Activated naive CD8-positive, alpha-beta T cell treated with anti-CD3 and anti-CD28 coated beads, Interleukin-2, amount 10 ng/mL, durations not matched to agents 7 days and 5 days (primary cell): ENCODE results near the gene CACNA1B. TPM values are rescaled to one million over a fixed set of nuclear protein-coding genes. Genes with fewer than 3 reads are reported as not detected.
"Not testable (repeated sequence)": the region's sequence is repeated elsewhere in the genome, so short reads cannot be mapped to it uniquely, and the experiment has no call there.

ENCODE experiments used
- ATAC-seq: fragments of 150-1000 bp; cut with Tn5 transposase; one replicate; pipeline ENCODE4 v1.10.0; 2021; ENCODE audit warnings: low read depth, moderate library complexity
- POLR2A ChIA-PET: fragments of 350-600 bp; sonication (Branson Sonifier 250); formaldehyde crosslinking; loops from one replicate; lab custom pipeline; 2021; ENCODE audit warnings: antibody characterized with exemption; lab: Charles Lee
- DNase-seq: peaks from one replicate; pipeline ENCODE4 v3.0.0; 2021
- H3K27ac Mint-ChIP-seq: one replicate; pipeline ENCODE4 v1.8.0; 2022; ENCODE audit warnings: mild to moderate bottlenecking, mixed read lengths
- H3K27me3 Mint-ChIP-seq: one replicate; pipeline ENCODE4 v1.8.0; 2022; ENCODE audit warnings: mild to moderate bottlenecking, moderate library complexity, mixed read lengths
- H3K36me3 Mint-ChIP-seq: one replicate; pipeline ENCODE4 v1.8.0; 2021; ENCODE audit warnings: mild to moderate bottlenecking, mixed read lengths
- H3K4me1 Mint-ChIP-seq: one replicate; pipeline ENCODE4 v1.8.0; 2021; ENCODE audit warnings: mixed read lengths
- H3K4me3 Mint-ChIP-seq: one replicate; pipeline ENCODE4 v1.8.0; 2022; ENCODE audit warnings: mild to moderate bottlenecking, moderate library complexity, mixed read lengths
- H3K9me3 Mint-ChIP-seq: one replicate; pipeline ENCODE4 v1.8.0; 2021; ENCODE audit warnings: mixed read lengths
- total RNA-seq, 2 experiments: library from RNA; stranded (reverse); gene quantifications; one replicate each; pipeline ENCODE4 v1.2.3, GENCODE V29; 2021

Gene CACNA1B
- total RNA-seq, result not detected

GRCh38 chr9:137877506-137878122 is at the start of gene CACNA1B:
Gene CACNA1B (plus strand): TSS chr9:137877782. CDS start chr9:137877934, 152 bp downstream.
- Mint-ChIP-seq H3K4me3 (peak within 1 kb of the TSS; percentile 52), H3K27me3 (peaks cover 13% of the 10 kb centered on the region)
- H3K9me3 Mint-ChIP-seq, ATAC-seq, H3K4me1 Mint-ChIP-seq, H3K27ac Mint-ChIP-seq, DNase-seq, H3K36me3 Mint-ChIP-seq, POLR2A ChIA-PET: not testable (repeated sequence)

- H3K9me3 Mint-ChIP-seq, result no peaks in the 10 kb centered on the region
- no peak overlapping the region for H3K4me3 Mint-ChIP-seq
- POLR2A ChIA-PET, result no interaction called here
- no peak overlapping the region for H3K27ac Mint-ChIP-seq
- no peaks in the 10 kb centered on the region for H3K27me3 Mint-ChIP-seq
- H3K4me1 Mint-ChIP-seq, result peaks cover 2% of the 10 kb centered on the region
- DNase-seq (no peak), ATAC-seq (no peak)
- H3K36me3 Mint-ChIP-seq, result peaks cover 39% of the 10 kb centered on the region
Measured at GRCh38 chr9:137827908-137828526, 49.6 kb upstream of the CACNA1B start.

GRCh38 chr9:137828527-137829259 is 48.9 kb upstream of the CACNA1B start:
- Mint-ChIP-seq H3K27me3 (no peaks in the 10 kb centered on the region), H3K36me3 (peaks cover 39% of the 10 kb centered on the region), H3K27ac (no peak overlapping the region), H3K4me3 (no peak overlapping the region), H3K9me3 (no peaks in the 10 kb centered on the region), H3K4me1 (peaks cover 2% of the 10 kb centered on the region)
- peak; percentile 53 for DNase-seq
- POLR2A ChIA-PET, result no interaction called here
- no peak for ATAC-seq

GRCh38 chr9:137829260-137829996 is 48.2 kb upstream of the CACNA1B start:
- Mint-ChIP-seq H3K36me3 (peaks cover 34% of the 10 kb centered on the region), H3K27ac (no peak overlapping the region), H3K27me3 (no peaks in the 10 kb centered on the region), H3K9me3 (no peaks in the 10 kb centered on the region), H3K4me1 (no peaks in the 10 kb centered on the region), H3K4me3 (no peak overlapping the region)
- POLR2A ChIA-PET, result no interaction called here
- ATAC-seq (no peak), DNase-seq (no peak)

DNA sequence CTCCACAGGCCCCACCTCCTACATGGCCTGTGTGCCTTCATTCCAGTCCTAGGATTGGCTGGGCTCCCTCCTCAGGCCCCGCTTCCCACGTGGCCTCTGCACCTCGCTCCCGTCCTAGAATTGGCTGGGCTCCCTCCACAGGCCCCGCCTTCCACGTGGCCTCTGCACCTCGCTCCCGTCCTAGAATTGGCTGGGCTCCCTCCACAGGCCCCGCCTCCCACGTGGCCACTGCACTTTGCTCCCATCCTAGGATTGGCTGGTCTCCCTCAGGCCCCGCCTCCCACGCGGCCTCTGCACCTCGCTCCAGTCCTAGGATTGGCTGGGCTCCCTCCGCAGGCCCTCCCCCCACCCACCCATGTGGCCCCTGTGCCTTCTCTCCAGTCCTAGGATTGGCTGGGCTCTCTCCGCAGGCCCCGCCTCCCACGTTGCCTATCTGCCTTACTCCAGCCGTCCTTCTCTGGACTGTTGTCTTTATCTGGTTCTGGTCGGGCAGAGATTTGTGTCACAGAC is 45.3 kb upstream of the CACNA1B start:
- Mint-ChIP-seq H3K4me3 (no peak overlapping the region), H3K27me3 (no peaks in the 10 kb centered on the region), H3K27ac (no peak overlapping the region), H3K36me3 (peaks cover 16% of the 10 kb centered on the region), H3K9me3 (no peaks in the 10 kb centered on the region), H3K4me1 (no peaks in the 10 kb centered on the region)
- ATAC-seq, result no peak
- POLR2A ChIA-PET, result no interaction called here
- no peak for DNase-seq

DNA sequence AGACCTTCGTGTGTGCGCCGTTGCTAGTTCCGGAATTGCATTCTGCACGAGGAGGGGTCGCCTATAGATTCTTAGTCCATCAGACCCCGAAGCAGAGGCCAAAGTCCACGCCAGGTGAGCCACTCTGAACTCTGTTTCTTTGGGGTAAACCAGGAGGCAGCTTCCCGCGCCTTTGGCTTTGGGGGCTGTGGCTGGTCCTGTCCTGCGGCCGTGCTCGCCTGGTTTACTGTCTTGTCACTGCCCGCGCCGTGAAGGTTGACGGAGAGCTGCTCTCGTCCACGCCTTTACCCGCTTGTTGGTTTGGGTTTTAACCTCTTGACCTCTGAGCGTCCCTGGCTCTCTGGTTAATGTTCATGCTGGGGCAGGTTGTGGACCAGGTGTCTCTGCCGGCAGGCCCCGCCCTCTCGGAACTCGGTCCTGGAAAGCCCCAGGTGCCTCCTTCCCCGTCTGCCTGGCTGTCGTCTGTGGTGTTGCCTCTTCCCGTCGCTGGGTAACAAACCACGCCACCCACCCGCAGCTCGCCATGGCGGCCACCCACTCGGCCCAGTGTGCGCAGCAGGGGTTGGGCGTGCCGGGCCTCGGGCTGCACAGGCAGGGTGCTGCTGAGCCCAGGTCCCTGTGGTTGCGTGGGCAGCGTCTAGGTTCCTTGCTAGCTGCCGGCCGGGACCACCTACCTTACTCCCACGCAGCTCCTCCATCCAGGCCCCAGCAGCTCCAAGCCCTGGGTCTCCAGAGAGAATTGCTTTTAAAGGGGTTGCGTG is 44.6 kb upstream of the CACNA1B start:
- ATAC-seq (no peak), DNase-seq (no peak)
- H3K4me1 Mint-ChIP-seq, result no peaks in the 10 kb centered on the region
- POLR2A ChIA-PET, result no interaction called here
- H3K27me3 Mint-ChIP-seq, result no peaks in the 10 kb centered on the region
- H3K36me3 Mint-ChIP-seq, result peaks cover 16% of the 10 kb centered on the region
- H3K4me3 Mint-ChIP-seq, result no peak overlapping the region
- no peaks in the 10 kb centered on the region for H3K9me3 Mint-ChIP-seq
- no peak overlapping the region for H3K27ac Mint-ChIP-seq

GRCh38 chr9:137833721-137834613 is 43.6 kb upstream of the CACNA1B start:
- H3K27me3 Mint-ChIP-seq, result no peaks in the 10 kb centered on the region
- no peak overlapping the region for H3K4me3 Mint-ChIP-seq
- no peaks in the 10 kb centered on the region for H3K9me3 Mint-ChIP-seq
- POLR2A ChIA-PET, result no interaction called here
- no peak for ATAC-seq
- no peak overlapping the region for H3K27ac Mint-ChIP-seq
- H3K4me1 Mint-ChIP-seq, result no peaks in the 10 kb centered on the region
- peaks cover 16% of the 10 kb centered on the region for H3K36me3 Mint-ChIP-seq
- DNase-seq, result no peak

DNA sequence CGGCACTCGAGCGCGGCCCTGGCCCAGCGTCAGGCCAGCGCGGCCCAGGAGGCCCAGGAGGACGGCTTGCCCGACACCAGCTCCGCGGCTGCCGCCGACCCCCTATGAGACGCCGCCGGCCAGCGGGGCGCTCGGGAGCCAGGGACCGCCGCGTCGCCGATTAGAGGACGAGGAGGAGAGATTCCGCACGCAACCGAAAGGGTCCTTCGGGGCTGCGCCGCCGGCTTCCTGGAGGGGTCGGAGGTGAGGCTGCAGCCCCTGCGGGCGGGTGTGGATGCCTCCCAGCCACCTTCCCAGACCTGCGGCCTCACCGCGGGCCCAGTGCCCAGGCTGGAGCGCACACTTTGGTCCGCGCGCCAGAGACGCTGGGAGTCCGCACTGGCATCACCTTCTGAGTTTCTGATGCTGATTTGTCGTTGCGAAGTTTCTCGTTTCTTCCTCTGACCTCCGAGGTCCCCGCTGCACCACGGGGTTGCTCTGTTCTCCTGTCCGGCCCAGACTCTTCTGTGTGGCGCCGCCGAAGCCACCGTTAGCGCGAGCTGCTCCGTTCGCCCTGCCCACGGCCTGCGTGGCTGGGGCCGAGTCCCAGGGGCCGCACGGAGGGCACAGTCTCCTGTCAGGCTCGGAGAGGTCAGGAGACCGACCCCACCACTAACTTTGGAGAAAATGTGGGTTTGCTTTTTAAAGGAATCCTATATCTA is 42.6 kb upstream of the CACNA1B start:
- DNase-seq (no peak), ATAC-seq (no peak)
- no peaks in the 10 kb centered on the region for H3K27me3 Mint-ChIP-seq
- POLR2A ChIA-PET, result no interaction called here
- H3K9me3 Mint-ChIP-seq, result no peaks in the 10 kb centered on the region
- no peaks in the 10 kb centered on the region for H3K4me1 Mint-ChIP-seq
- no peak overlapping the region for H3K27ac Mint-ChIP-seq
- peaks cover 13% of the 10 kb centered on the region for H3K36me3 Mint-ChIP-seq
- H3K4me3 Mint-ChIP-seq, result no peak overlapping the region

DNA sequence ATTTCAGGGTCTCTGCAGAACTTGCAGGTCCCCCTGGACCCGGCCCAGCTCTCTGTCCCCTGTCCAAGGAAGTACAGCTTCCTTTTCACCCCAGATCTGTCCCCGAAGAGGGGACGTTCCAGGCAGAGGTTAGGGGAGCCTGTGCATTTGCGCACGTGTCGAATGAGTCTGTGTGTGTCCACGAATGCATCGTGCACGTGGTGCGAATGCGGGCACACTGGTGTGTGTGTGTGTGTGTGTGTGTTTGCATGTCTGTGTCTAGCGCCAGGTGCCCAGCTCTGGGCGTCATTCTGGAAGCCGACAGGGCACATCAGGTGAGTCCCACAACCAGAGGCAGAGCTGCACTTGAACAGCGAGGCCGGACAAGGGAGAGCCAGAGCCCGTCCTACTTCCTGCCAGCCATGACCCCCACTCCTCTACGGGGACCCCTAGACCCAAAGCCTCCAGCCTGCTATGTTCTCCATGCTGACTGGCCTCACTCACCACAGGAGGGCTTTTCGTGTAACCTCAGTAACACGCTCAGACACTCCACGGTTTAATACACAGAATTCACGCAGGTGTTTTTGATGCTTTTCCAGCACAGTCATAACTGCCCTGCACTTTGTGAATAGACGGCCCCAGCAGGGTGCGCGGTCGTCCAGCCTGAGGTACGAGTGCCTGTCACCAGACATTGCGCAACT is 41.3 kb upstream of the CACNA1B start:
- H3K9me3 Mint-ChIP-seq, result no peaks in the 10 kb centered on the region
- peaks cover 12% of the 10 kb centered on the region for H3K36me3 Mint-ChIP-seq
- no peak overlapping the region for H3K4me3 Mint-ChIP-seq
- H3K4me1 Mint-ChIP-seq, result no peaks in the 10 kb centered on the region
- no peak for ATAC-seq
- POLR2A ChIA-PET, result no interaction called here
- no peak overlapping the region for H3K27ac Mint-ChIP-seq
- DNase-seq, result no peak
- H3K27me3 Mint-ChIP-seq, result no peaks in the 10 kb centered on the region

- Mint-ChIP-seq H3K4me1 (no peaks in the 10 kb centered on the region), H3K27ac (no peak overlapping the region), H3K4me3 (no peak overlapping the region), H3K36me3 (peaks cover 9% of the 10 kb centered on the region), H3K27me3 (no peaks in the 10 kb centered on the region), H3K9me3 (no peaks in the 10 kb centered on the region)
- DNase-seq (no peak), ATAC-seq (no peak)
- POLR2A ChIA-PET, result no interaction called here
Measured at GRCh38 chr9:137836831-137837241, 40.7 kb upstream of the CACNA1B start.
